LNCaP clone FGC (cell line): ENCODE measurements around the gene PRDM10.
"Not testable (repeated sequence)": the region's sequence is repeated elsewhere in the genome, so short reads cannot be mapped to it uniquely, and the experiment has no call there.

Experiments used
- DNase-seq: peaks from one replicate; pipeline ENCODE4 v3.0.0-alpha.2; 2011; ENCODE audit warnings: low read depth
- H3K4me3 ChIP-seq: 2 replicates; pipeline ENCODE4 v1.5.1; 2011; ENCODE audit warnings: mild to moderate bottlenecking, low read depth, low read length, control low read depth
- TF ChIP-seq, protein P1 (sequence below): IDR thresholded peaks from 2 replicates; pipeline ENCODE4 v1.5.1; 2012; ENCODE audit warnings: mild to moderate bottlenecking; ENCODE audit not compliant: control insufficient read depth, insufficient read depth; ENCODE audit errors: extremely low read depth

Gene PRDM10

DNA sequence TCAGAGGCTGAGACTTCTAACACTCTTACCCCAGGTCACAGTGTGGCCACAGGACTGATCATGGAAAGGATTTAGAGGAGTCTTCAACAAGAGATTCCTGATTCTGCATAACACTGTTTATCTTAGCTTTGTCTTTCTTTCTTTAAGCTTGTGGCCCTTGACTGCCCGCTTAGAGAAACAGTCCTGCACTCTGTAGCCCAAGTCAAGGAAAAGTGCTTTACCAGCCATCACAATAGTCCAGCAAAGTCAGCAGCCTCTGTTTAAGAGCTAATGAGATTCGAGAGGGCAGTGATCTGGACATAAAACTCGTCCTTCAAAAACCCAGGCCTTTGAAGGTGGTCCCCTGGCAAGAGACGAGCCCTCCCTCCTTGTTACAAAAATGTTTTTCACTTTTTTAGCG, 30.0 kb downstream of the PRDM10 start:
- H3K4me3 ChIP-seq, result no peak overlapping the region
- TF ChIP-seq, protein P1, sequence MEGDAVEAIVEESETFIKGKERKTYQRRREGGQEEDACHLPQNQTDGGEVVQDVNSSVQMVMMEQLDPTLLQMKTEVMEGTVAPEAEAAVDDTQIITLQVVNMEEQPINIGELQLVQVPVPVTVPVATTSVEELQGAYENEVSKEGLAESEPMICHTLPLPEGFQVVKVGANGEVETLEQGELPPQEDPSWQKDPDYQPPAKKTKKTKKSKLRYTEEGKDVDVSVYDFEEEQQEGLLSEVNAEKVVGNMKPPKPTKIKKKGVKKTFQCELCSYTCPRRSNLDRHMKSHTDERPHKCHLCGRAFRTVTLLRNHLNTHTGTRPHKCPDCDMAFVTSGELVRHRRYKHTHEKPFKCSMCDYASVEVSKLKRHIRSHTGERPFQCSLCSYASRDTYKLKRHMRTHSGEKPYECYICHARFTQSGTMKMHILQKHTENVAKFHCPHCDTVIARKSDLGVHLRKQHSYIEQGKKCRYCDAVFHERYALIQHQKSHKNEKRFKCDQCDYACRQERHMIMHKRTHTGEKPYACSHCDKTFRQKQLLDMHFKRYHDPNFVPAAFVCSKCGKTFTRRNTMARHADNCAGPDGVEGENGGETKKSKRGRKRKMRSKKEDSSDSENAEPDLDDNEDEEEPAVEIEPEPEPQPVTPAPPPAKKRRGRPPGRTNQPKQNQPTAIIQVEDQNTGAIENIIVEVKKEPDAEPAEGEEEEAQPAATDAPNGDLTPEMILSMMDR, result no peak
- DNase-seq, result no peak

DNA sequence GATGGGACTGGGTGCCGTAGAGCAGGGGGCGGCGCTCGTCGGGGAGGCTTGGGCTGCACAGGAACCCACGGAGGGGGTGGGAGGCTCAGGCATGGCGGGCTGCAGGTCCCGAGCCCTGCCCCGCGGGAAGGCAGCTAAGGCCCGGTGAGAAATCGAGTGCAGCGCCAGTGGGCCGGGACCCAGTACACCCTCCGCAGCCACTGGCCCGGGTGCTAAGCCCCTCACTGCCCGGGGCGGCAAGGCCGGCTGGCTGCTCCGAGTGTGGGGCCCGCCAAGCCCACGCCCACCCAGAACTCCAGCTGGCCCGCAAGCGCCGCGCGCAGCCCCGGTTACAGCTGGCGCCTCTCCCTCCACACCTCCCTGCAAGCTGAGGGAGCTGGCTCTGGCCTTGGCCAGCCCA, 30.8 kb downstream of the PRDM10 start:
- DNase-seq, H3K4me3 ChIP-seq: not testable (repeated sequence)

DNA sequence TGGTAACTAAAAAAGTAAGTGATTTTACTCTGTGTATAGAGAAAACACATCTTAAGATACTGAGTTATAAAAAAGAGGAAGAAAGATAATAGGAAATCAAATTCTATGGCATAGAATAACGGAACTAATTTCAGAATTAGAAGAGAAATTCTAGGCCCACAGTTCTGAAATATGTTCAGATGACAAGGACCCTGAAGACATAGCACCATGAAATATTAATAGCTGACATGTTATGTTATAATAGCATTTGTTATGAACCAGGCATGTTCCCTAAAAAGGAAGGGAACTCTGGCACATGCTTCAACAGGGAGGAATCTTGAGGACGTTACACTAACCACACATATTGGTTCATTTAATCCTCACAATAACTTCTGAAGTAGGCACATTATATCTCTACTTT, 32.7 kb downstream of the PRDM10 start:
- no peak for DNase-seq
- no peak overlapping the region for H3K4me3 ChIP-seq
- TF ChIP-seq, protein P1, result no peak

DNA sequence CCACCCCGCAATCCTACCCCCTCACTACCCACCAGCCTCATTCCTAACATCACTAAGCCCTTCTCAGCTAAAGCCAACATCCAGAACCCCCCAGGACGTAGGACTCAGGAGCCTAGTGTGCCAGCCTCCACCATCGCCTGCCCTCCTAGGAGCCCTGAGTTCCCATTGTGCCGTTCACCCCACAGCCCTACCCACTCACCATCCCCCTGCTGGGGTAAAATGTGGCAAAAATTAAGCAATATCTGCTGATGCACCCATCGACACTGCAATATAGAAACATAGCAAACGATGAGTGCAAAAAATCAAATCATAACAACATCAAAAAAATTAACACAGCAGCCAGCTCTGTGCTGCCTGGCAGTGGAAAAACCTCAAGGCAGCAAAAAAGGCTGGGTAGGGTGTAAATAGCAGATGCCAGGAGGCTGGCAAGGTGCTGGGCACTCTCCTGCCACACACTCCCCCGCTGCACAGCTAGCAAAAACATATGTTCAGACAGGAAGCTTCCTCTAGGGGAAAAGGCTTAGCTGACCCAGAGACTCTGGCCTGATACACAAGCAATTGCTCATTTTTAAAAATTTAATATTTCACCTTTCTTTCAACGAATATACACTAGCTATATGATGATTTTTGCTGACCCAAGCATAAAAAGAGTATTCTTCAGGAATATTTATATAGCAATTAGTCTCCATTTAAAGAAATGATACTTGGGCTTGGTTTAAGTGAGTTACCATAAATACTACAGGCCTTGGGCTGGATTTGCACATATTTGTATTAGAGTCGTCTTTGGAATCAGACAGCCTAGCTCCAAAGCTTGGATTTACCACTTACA, 33.8 kb downstream of the PRDM10 start:
- DNase-seq, result no peak
- H3K4me3 ChIP-seq, result no peak overlapping the region
- TF ChIP-seq, protein P1, result no peak

DNA sequence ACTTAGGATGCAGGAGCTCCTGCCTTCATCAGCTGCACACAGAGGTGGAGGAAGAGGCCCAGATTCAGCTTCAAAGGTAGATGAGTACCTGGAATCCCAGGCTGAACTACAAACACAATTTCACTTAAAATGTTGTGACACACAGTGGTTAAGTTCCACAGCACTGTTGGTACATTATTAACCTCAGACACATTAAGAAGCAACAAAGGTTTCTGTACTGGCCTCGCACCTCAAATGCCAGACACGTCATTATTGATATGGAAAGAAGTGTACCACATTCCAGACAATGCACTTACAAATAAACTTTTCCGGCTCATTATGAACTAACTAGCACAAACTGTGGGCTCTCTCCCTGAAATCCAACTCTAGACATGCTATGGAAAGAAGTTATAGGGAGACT, 34.6 kb downstream of the PRDM10 start:
- no peak overlapping the region for H3K4me3 ChIP-seq
- TF ChIP-seq, protein P1, result no peak
- DNase-seq, result no peak

DNA sequence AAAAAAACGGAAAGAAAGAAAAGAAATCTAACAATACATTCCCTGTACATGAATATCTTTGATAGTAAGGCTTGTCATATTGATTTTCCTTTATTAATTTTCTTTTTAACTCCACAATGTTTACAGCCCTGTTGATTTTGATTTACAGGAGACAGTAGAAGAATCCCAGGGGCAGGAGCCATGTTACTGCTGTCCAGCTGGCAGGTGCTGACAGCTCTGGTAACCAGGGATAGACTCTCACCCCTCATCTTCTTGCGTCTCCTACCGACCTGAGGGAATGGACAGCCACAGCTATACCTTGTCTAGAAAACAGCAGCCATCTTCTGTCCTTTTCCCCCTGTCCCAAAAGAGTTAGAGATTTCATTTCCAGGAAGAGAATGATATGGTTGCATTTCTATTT, 37.4 kb downstream of the PRDM10 start:
- TF ChIP-seq, protein P1, result no peak
- no peak overlapping the region for H3K4me3 ChIP-seq
- DNase-seq, result no peak

DNA sequence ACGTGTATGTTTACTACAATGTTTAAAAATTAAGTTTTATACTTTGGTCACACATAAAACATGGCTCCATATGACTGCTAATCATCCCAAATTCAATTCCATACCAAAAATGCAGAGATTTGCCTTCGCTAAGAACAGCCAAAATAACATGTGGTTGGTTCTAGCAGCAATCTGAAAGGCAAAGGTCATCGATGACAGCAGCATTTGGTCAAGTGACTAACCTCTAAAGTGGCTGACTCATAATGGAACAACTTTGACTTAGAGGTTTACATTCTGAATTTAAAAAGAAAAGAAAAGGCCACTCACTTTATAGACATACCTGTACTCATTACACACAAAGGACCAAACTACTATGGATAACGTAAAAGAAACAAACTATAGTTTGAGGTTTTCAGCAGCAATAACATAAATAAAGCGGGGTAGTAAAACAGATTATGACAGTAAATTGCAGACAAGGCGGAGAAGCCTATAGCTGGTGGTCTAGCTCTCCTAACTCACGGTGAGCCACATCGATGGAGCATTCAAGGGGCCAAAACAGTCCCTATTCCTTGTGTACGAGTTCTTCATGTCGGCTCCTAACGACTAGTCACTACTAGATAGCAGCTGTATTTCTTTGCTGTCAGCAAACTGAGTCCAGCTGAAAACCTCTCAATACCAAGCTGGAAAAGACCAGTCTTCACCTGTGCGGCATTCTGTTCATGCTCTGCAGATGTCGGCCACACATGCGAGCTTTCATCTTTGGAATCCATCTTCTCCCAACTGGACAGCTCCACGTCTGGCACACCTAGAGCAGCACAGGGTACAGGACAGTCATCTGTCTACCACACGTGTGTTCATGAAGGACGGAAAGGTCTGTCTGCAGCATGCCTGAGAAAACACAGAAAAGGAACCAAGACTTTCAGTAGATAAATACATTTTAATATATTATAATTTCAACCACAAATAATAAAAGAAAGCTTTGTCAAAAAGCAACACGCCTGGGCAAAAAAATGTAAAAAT, 42.1 kb downstream of the PRDM10 start:
- TF ChIP-seq, protein P1, result no peak
- DNase-seq, result no peak
- no peak overlapping the region for H3K4me3 ChIP-seq
